KOPT-K1 (cell line): Measurements from ENCODE around the gene IPO8.
"Not testable (repeated sequence)": the region's sequence is repeated elsewhere in the genome, so short reads cannot be mapped to it uniquely, and the experiment has no call there.

Experiments
- H3K27ac ChIP-seq: fragments of 200-600 bp; sonication (generic); 2 replicates; pipeline ENCODE4 v1.5.1; 2016; ENCODE audit warnings: antibody characterized with exemption, mild to moderate bottlenecking, low read depth, low read length; ENCODE audit not compliant: poor library complexity, severe bottlenecking
- H3K36me3 ChIP-seq: fragments of 200-600 bp; sonication (generic); 2 replicates; pipeline ENCODE4 v1.5.1; 2017; ENCODE audit warnings: antibody characterized with exemption, mild to moderate bottlenecking, low read length, moderate library complexity; ENCODE audit not compliant: insufficient read depth
- H3K9me3 ChIP-seq: fragments of 200-600 bp; sonication (generic); 2 replicates; pipeline ENCODE4 v1.5.1; 2017; ENCODE audit warnings: antibody characterized with exemption, low read length, mild to moderate bottlenecking; ENCODE audit not compliant: insufficient read depth, poor library complexity, severe bottlenecking

Gene IPO8

DNA sequence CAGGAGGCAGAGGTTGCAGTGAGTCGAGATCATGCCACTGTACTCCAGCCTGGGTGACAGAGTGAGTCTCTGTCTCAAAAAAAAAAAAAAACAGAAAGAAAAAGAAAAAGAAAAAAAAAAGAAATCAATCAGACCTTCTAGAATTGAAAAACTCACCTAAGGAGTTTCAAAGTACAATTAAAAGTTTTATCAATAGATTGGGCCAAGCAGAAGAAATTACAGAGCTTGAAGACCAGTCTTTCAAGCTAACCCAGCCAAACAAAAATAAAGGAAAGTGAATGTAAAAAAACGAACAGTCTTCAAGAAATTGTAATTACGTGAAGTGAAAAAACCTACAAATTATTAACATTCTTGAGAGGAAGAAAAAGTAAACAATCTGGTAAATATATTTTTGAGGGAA, 93.0 kb downstream of the IPO8 start:
- Histone ChIP-seq H3K36me3 (no peaks in the 10 kb centered on the region), H3K27ac (no peak overlapping the region), H3K9me3 (peaks cover 15% of the 10 kb centered on the region)

DNA sequence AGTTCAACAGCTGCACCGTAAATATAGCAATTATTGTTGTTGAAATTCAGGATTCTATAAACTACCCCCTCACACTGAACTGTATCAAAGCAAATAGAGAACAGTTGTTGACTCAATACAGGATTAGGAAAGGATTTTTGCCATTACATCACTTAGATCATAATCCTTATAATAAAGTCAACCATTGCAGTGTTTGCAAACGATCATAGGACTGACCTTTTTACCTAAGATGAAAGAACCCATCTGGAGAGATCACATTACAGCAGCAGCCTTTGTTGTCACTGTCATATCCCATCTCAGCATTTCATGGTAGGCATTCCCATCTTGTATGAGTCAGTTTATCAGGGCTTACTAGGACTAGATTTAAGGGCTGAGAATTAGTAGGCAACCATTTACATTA, 96.1 kb downstream of the IPO8 start:
- Histone ChIP-seq H3K27ac (no peak overlapping the region), H3K36me3 (no peaks in the 10 kb centered on the region), H3K9me3 (peaks cover 17% of the 10 kb centered on the region)

DNA sequence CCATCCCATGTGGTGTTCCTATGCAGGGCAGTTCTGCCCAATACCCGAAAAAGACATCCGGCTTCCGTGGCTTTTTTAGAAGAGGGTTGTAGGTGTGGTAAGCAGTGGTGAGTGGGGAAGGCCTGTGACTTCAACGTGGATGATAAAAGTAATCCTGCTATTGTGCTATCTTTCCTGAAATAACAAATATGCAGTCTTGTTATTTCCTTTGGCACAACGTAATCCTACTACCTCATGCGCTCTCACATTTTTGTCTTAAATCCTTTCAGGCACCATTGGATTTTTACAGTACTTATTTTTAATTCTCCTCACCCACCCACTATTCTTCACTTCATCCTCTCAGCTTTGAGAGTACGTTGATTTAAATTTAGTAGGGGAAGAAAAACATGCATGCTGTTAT, 96.8 kb downstream of the IPO8 start:
- Histone ChIP-seq H3K27ac (no peak overlapping the region), H3K36me3 (no peaks in the 10 kb centered on the region), H3K9me3 (peaks cover 17% of the 10 kb centered on the region)

DNA sequence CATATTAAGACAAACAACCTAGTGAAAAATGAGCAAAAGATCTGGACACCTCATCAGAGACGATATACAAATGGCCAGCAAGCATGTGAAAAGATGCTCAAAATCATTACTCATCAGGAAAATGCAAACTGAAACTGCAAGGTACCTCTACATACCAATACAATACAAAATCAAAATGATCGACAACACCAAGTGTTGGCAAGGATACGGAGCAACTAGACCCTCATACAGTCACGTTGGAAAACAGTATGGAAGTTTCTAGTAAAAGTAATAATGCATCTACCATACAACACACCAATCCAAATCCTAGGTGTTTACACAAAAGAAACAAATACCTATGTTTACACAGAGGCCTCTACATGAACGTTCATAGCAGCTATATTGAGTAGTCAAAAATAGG, 99.9 kb downstream of the IPO8 start:
- Histone ChIP-seq H3K36me3 (no peaks in the 10 kb centered on the region), H3K9me3 (peaks cover 4% of the 10 kb centered on the region), H3K27ac (no peak overlapping the region)

DNA sequence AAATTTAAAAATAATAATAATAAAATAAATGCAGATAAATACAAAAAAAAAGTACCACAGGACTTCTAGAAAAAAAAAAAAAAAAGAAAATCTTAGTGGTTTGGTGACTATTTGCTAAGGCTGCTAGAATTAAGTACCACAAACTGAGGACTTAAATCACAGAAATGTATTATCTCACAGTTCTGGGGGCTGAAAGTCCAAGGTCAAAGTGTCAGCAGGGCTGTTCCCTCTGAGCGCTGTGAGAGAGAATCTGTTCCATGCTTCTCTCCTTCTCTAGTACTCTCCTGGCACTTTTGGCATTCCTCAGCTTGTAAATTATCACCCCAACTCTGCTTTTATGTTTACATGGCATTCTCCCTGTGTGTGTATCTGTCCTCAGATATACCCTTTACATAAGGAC, 101.2 kb downstream of the IPO8 start:
- H3K9me3 ChIP-seq: peaks cover 4% of the 10 kb centered on the region
- H3K36me3 ChIP-seq: no peaks in the 10 kb centered on the region
- H3K27ac ChIP-seq: no peak overlapping the region

DNA sequence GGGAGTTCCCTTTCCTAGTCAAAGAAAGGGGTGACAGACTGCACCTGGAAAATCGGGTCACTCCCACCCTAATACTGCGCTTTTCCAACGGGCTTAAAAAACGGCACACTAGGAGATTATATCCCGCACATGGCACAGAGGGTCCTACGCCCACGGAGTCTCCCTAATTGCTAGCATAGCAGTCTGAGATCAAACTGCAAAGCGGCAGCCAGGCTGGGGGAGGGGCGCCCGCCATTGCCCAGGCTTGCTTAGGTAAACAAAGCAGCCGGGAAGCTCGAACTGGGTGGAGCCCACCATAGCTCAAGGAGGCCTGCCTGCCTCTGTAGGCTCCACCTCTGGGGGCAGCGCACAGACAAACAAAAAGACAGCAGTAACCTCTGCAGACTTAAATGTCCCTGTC, 107.1 kb downstream of the IPO8 start:
- H3K27ac ChIP-seq, H3K36me3 ChIP-seq, H3K9me3 ChIP-seq: not testable (repeated sequence)

DNA sequence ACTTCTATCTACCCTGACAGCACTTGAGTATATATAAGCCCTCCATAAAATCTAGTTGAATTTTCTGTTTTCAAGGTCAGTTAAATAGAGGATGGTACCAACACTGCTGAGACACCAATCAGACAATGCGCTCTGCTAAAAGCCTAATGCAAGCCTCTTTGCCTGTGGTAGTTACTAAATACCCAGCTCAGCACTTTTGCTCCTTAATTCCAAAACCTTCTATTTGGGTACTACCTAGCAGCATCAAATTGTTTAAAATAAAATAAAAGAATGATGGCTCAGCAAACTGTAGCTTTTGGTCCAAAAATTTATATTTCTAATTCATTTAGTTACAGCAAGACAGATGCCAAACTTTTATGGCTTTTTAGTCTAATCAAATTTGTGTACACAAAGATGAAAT, 107.9 kb downstream of the IPO8 start:
- no peak overlapping the region for H3K27ac ChIP-seq

DNA sequence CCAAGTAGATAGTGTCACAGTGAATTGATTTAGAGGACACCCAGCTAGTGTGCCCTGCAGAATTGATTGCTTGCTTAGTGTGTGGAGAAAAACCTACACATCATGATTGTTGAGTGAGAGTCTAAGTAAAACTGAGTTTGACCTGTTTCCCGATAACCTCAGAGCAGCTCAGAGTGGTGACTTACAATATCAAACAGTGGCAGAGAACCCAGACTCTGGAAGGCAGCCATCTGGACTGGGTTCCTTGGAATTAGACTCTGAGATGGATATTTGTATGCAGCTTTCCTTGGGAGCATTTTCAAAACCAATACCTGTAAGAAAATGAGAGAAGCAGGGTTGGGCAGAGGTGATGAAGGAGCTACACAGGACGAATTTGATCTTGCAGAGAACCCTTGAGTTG, 109.8 kb downstream of the IPO8 start:
- no peak overlapping the region for H3K27ac ChIP-seq
- H3K9me3 ChIP-seq: no peaks in the 10 kb centered on the region
- H3K36me3 ChIP-seq: no peaks in the 10 kb centered on the region

More for the DNA sequence above, 107.9 kb downstream of the IPO8 start:
- Histone ChIP-seq H3K9me3 (no peaks in the 10 kb centered on the region), H3K36me3 (no peaks in the 10 kb centered on the region)

DNA sequence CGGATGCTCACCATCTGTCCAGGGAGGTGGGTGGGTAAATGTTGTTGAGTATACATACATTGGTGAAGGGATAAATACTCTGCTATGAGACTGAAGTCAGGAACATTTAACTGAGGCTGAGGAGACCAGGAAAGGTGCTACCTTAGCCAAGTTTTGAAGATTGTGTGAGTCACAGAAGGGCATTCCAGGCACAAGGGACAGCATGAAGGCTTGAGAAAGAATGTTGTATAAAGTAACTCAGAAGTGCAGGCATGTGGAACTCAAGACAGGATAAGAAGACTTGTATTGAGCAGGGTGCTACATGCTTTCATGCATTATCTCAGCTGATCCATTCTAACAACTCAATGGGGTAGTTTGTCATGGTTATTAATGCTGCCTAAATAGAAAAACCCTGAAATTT, 112.7 kb downstream of the IPO8 start:
- Histone ChIP-seq H3K9me3 (no peaks in the 10 kb centered on the region), H3K36me3 (no peaks in the 10 kb centered on the region), H3K27ac (no peak overlapping the region)

DNA sequence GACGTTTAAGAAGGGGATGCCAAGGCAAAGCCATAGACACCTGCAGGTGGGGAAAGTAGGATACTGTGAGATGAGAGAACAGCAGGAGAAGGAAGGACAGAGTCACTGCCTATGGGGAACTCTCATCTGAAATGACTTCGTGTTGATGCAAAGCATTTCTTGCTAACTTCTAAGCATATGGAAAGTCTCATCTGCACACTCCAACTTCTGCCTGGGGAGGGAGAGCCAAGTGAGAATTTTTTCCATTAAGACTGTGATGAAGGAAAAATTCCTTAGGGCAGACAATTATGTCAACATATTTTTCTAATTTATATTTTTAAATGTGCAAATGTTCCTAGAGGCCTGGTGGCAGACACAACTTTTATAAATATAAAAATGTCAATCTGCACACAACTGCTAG, 115.3 kb downstream of the IPO8 start:
- no peak overlapping the region for H3K27ac ChIP-seq

More for the DNA sequence above, 115.3 kb downstream of the IPO8 start:
- Histone ChIP-seq H3K36me3 (no peaks in the 10 kb centered on the region), H3K9me3 (no peaks in the 10 kb centered on the region)
